Activated naive CD4-positive, alpha-beta T cell (primary cell): Measurements from ENCODE around the gene CSPG4.
"Not testable (repeated sequence)": the region's sequence is repeated elsewhere in the genome, so short reads cannot be mapped to it uniquely, and the experiment has no call there.

ENCODE experiments used
- DNase-seq, 4 experiments: peaks; one replicate each; lab custom pipeline; 2025; lab: John Stamatoyannopoulos, UW

Gene CSPG4

GRCh38 chr15:75725006-75725718 lies 12.5 kb upstream of the CSPG4 start:
- no peak for DNase-seq

GRCh38 chr15:75723847-75724660 lies 11.4 kb upstream of the CSPG4 start:
- DNase-seq, result no peak

DNA sequence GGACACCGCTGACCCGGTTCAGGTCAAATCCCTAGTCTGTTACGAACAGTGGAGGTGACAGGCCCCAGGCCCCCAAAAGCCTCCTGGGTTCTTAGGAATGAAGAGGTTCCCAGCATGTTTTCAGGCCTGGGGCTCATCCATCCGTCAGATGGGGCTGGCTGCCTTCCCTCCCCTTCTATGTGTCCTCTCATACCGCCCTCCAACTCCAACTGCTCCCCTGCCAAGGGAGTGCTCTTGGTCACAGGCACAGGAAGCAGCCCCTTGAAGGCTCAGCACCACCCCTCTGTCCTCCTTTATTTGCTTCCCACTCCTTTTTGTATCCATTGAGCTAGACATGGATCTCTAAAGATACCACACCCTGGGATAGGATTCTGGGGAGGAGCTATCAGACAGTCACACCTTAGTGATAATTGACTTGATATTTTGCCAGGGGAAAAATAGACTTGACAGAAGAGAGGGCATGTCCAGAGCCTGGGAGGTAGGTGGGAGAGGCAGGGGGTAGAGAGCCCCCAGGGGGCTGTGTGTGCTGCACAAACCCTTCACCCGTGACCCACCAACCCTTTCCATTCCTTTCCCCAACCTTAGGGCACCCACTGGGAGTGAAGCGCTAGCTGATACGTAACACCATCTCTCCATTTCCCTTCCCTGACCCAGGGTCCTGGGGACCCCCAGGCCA lies 10.7 kb upstream of the CSPG4 start:
- no peak for DNase-seq

GRCh38 chr15:75721923-75722870 lies 9.5 kb upstream of the CSPG4 start:
- no peak for DNase-seq

GRCh38 chr15:75721480-75721922 lies 8.9 kb upstream of the CSPG4 start:
- no peak for DNase-seq

DNA sequence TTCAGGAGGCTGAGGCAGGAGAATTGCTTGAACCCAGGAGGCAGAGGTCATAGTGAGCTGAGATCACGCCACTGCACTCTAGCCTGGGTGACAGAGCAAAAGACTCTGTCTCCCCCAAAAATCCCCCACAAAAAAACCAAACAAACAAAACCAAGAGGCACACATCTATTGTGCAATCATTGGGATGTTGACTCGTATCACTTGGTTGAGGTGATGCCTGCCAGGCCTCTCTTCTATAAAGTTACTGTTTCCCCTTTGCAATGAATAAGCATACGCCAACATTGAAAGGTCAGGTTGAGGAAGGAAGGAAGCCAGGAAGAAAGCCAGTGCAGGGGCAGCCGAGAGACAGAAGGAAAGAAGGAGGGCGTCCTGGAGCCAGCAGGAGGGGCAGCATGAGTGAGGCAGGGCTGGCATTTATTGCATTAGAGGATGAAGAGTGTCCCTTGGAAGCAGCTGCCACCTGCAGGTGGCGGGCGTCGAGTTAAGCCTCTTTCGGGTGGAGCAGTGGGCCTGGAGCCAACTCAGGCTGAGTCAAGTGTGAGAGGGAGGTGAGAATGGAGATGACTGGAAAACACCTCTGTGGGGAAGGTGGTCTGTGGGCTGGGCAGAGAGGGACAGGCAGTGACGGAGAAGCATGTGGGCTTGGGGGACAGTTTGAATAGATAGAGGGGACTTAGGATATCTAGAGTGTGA lies 8.3 kb upstream of the CSPG4 start:
- DNase-seq, result peak in 1 of 4 experiments; percentile 7

DNA sequence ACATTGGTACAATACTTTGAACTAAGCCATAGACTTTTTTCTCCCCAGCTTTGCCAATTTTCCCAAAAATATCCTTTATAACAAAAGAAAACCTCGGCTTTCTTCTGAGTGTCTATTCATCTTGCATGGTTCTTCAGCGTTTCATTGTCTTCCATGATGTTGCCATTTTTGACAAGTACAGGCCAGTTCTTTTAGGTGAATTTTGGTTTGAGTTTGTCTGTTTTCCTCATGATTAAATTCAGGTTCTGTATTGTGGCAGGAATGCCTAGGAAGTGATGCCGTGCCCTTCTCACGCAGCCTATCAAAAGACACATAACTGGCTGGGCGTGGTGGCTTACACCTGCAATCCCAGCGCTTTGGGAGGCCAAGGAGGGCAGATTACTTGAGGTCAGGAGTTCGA lies 7.6 kb upstream of the CSPG4 start:
- no peak for DNase-seq

DNA sequence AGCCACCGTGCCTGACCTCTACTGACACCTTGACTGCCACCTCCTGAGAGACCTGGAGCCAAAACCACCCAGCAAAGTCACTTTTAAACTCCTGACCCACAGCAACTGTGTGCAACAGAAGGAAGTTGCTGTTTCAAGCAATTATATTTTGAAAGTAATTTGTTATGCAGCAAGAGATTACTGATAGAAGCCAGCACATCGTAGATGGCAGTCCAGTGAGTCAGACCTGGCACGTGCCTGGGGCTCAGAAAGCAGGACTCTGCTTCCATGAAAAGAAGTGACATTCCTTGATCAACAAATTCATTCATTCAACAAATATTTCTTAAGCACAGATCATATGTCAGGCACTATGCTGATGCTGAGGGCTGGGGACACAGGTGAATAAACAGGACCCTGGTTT lies 5.7 kb upstream of the CSPG4 start:
- no peak for DNase-seq

- DNase-seq, result not testable (repeated sequence)
Observed at GRCh38 chr15:75717001-75717400, 4.4 kb upstream of the CSPG4 start.

DNA sequence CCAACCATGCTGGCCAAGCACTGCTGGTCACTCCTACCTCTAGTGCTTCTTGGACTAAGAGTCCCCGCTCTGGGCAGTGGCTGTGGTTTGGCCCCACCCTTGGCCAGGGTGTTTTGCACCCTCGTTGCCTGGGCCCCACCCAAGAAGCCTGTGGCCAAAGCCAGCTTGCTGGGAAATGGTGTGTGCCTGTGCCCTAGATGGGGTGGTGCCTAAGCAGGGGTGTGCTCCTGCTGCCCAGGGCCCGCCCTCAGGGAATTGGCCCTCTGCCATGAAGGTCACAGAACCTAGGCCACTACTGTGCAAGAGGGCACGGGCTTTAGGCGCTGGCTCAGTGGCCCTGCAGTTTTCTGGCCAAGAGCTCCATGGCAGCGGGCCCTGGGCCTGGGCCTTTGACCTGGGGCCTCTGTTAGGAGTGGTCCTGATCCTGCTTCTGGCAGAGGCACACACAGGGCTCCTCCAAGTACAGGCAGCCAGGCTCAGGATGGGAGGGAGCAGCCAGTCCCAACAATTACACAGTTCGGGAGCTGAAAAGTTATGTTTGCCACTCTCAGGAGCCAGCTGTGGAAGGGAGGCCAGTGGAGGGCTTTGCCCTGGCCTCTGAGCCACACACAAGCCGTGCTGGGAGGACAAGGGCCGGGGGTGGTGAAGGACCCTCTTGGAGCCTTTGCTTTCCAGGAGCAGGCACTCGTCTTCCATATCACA lies 3.8 kb upstream of the CSPG4 start:
- DNase-seq, result not testable (repeated sequence)

GRCh38 chr15:75715312-75715832 lies 2.7 kb upstream of the CSPG4 start:
- DNase-seq, result not testable (repeated sequence)

DNA sequence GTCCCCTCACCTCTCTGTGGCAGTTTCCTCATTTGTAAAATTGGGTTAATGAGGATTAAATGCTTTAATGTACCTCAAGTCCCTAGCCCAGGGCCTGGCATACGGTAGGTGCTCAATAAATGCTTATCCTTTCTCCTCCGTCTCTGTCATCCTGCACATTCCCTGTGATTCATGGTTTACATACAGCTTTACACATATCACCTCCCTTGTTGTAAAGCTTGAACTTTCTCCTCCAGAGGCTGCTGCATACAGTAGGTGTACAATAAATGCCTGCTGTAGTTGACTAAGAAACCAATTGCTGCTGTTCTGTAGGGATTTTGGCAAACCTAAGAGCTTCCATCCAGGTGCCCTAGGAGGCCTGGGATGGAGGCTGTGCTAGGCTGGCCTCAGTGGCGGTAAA lies 1.5 kb upstream of the CSPG4 start:
- no peak for DNase-seq

- no peak for DNase-seq
Observed at GRCh38 chr15:75713338-75713895, 769 bp upstream of the CSPG4 start.

DNA sequence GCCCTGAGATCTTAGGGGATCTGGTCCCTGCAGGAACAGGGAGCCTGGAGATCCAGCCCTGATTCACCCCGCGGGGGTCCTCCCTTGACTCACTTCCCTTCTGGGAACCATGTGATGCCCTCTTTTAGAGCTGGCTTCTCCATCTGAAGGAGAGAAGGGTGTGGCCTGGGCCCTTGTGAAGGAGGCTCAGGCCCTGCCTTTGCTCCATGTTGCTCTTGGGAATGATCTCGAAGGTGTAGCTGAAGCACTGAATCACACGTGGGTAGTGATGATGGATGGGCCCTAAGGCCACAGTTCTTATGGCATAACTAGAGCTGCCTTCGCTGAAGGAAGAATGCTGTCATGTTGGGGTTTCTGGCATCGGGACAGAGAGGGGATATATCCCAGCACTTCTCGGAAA lies 1.2 kb downstream of the CSPG4 start:
- DNase-seq, result not testable (repeated sequence)

DNA sequence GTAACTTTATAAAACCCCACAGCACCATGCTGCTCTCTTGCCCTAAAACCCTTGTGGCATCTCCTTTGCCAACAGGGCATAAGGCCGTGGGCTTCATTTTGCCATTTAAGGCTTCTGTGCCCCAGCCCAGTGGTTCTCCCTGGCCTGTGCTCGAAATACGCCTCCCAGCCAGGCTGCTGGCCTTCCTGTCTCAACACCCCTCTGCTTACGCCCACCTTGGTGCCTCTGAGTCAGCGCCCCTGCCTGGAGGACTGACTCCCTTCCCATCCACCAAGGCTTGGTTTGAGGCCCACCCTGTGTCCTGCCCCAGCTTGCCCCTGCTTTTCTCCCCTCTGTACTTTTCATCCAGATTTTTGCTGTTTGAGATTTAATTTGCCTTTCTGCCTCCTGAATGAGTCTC lies 1.8 kb downstream of the CSPG4 start:
- DNase-seq, result not testable (repeated sequence)

GRCh38 chr15:75709458-75709857 lies 3.2 kb downstream of the CSPG4 start:
- not testable (repeated sequence) for DNase-seq

DNA sequence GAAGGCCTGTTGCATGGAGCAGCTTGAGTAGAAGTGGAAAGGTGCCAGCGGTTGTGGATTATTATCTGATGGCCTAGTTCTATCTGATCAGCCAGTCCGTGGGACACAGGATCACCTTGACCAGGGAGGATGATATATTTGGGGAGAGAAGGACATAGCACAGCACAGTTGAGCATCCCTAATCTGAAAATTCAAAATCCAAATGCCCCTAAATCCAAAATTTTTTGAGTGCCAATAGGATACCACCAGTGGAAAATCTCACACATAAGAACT lies 6.0 kb downstream of the CSPG4 start:
- DNase-seq, result no peak

- DNase-seq, result no peak
Observed at GRCh38 chr15:75705854-75706681, 6.6 kb downstream of the CSPG4 start.

DNA sequence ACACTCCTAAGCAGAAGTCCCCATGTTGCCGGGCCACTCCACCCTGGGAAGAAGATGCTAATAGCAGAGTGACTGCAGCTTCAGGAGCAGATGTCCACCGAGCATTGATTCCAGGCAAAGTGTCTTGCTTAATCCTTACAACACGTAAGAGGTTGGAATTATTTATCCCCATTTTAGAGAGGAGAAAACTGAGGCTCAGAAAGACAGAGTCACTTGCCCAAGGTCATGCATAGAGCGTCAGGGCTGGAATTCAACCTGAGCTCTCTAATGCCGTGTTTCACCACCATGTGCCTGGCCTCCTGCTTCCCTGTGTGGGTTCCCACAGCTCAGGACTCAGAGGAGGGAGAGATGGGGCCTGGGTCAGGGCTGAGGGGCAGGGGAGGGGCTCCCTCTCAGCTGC lies 7.3 kb downstream of the CSPG4 start:
- DNase-seq, result not testable (repeated sequence)
